Activated gamma-delta T cell treated with Interleukin-2 at 50 U/mL for 16 hours (primary cell): ENCODE measurements around the gene IGFBP7.

Experiments
- DNase-seq: peaks from one replicate; pipeline ENCODE4 v3.0.0-alpha.2; 2020

Gene IGFBP7

DNA sequence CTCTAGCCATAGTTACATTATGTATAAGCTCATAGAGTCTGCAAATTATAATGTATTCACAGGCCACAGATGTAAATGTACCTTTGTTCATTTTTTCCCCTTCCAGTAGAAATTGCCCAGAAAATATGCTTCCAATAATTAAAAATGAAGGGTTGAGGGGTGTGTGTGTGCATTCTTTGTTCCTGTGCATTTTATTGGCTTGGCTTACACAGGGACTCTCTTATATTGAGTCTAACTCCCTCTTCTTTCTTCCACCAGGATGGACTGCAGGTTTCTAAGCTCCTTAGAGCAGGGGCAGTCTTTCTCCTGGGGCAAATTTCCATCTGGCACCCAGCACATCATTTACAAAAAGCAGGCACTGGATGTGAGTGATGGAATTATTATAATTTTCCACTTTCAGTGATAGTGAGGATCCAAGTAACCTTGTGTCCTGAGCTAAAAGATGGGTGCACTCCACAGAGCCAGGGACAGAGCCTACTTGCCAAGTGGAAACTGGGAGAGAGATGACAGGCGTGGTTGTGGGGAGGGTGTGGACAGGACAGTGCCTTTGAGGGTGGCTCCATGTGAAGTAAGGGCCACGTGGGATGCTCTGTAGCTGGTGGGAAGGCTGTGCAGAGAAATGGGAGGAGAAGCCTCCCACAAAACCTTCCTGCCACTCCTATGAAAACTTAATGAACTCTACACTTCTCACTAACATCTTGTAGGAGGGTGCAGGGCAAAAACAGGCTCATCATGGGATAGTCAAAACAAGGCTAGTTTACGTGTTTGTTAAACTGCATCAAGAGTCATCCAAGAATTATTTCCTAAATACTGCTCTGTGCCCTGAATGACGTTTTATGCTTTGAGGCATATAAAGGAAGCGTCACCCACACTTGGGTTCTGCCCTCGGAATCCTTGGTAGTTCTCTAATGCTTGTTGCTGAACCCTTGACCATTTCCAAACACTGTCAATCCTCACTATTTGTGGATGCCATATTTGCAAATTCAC, 16.0 kb downstream of the IGFBP7 start:
- DNase-seq, result no peak

DNA sequence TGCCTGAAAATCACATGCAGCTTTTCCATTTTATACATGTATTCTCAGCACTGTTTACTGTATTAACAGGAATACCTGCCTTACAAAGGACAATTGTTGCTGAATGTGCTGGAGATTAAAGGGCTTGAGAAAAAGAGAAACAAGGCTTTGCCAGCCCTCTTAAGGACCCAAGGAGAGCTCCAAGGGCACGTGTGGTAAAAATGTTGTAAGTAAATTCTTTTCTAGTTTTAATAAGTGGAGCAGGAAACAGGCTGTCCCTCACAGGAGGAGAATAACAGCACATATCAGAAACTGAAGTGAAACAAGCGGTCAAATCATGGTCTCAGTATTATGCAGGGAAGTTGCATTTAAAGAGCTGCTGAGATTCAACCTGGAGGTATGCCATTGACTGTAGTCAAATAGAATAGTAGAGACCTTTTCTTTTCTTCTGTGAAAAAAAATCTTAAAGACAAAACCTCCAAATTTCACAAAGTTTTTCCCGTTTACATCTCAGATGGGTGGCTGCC, 18.5 kb downstream of the IGFBP7 start:
- no peak for DNase-seq

DNA sequence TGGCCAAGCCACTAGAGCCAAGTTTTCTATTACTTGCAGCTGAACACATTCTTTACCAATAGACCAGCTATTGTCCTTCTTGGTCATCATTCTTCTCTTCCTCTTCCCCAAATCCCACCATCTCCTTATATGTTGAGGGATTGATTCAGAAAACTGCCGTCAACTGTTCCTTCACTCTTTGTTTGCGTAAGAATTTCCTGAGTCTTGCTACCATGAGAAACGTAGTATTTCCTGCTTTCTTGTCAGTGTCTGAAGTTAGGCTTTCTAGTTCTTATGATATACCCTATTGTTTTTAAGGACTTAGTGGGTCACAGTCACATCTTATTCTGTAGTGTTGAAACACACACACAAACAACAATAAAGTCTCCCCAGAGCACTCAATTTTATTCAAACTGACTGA, 20.1 kb downstream of the IGFBP7 start:
- no peak for DNase-seq

DNA sequence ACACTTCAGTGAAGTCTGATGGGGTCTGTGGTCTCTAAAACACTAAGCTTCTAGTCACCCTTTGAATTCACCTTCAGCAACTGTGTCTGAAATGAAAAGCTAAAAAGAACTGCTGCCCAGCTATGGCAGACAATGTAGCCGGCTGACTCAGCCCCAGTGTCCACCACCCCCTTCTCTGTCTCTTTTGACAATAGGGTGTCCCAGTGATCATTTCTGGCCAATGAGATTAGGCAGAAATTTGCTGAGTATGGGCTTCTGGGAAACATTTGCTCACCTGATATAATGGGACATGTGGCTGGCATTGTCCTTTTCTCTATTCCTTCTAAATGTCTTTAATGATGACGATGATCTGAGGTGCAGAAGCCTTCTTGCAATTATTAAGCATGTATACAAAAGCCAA, 20.6 kb downstream of the IGFBP7 start:
- no peak for DNase-seq

DNA sequence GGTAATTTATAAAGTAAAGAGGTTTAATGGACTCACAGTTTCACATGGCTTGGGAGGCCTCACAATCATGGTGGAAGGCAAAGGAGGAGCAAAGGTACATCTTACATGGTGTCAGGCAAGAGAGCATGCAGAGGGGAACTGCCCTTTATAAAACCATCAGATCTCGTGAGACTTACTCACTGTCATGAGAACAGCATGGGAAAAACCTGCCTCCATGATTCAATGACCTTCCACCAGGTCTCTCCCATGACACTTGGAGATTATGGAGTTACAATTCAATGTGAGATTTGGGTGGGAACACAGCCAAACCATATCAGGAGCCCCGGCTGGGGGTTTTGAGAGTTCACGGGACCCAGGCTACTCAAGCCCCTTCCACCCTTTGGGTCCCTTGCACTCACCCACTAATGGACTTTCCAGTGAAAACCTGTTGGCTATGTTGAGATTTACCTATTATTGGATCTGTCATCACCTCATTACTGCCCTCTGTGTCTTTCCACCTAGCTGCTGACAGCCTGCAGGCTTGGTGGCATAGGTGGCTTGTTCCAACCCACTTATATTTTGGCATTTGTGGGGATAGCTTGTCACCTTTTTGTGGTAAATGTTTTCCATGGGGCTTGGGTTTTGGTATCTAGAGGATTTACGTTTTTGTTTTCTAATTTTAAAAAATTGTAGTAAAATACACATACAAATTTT, 24.0 kb downstream of the IGFBP7 start:
- no peak for DNase-seq

DNA sequence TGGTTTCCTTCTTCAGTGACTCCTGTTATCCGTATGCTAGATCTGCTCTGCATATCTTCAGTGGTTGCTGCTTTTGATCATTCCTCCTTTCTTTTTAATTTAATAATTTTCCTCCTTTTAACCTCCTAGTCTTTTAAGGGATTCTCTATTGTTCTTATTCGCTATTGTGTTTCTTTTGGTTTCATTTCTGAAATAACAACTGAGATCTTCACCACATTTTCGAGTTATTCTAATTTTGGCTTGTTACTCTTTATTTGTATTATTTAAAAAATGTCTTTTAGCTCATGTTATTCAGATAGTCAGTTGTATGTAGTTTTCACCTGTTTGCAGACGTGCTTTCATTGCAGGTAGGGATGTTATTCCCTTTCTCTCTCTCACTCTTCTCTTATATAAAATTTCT, 24.9 kb downstream of the IGFBP7 start:
- DNase-seq, result no peak

DNA sequence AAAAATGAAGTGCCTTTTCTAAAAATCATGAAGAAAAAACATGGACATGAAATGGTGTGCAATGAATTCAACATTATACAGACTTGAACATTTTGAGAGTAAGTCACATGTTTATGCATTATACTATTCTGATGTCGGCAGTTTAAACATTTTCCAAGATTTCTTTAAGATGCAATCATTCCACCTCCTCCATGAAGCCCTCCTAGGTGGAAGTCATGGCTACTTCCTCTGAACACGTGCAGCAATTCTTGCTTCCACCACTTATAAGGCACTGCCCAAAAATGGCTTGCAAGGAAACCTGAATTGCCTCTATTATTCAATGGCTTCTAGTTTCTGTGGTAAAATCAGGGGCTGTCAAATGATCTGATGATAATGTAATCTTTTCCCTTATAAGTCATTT, 25.8 kb downstream of the IGFBP7 start:
- no peak for DNase-seq

DNA sequence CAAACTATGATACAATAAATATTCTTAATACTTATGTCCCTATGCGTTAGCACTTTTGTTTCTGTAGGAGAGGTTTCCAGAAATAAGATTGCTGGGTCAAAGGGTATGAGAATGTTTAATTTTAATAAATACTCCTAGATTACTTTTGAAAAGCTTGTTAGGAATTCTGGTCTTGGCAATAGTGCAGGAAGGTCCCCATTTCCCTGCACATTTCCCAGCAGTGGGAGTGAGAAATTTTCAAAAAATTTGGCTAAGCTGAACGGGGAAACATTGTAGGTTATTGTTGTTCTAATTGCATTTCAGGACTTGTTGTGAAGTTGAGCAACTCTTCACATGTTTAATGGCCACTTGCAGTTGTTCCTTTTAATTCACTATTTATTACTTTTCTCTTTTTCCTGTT, 27.1 kb downstream of the IGFBP7 start:
- no peak for DNase-seq

DNA sequence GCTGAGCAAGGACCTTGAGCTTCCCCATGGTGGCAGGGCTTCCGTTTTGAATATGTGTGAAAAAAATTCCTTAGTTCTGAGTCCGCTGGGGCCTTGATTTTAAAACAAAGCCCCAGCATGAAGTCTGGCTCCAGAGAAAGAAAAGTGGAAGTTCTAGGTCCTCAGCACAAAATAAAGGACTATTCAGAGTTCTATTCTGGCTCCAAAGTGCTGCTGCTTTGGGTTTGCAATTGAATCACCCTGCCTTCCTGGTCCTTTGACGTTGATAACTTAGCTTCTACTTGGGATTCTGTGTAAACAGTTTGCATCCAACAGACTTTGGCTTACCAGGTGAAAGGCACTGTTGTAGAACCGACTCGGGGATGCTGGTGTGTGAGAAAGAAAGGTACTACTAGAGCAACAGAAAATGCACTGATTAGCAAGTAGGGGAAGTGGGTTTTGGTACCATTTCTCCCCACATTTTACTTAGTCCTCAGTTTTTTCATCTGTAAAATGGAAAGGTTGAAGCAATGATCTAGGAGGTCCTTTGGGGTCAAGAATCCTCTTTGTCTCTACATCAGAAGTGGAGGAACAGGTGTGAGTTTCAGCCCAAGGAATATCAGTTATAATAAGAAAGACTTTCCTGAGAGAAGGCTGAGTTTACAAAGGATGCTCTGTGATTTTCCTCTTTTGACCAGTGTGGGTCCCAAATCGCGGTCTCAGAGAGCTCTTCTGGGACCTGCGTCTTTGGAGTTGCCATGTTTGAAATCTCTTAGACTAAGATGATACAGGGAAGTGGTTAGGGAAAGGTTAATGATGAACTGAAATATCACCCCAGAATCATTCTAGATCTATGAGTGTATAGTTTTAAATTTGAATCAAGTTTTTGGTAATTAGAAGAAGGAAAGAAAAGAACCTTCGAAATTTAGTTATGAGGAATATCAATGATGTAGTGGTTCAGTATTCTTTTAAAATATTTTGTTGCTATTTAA, 28.2 kb downstream of the IGFBP7 start:
- DNase-seq, result no peak

DNA sequence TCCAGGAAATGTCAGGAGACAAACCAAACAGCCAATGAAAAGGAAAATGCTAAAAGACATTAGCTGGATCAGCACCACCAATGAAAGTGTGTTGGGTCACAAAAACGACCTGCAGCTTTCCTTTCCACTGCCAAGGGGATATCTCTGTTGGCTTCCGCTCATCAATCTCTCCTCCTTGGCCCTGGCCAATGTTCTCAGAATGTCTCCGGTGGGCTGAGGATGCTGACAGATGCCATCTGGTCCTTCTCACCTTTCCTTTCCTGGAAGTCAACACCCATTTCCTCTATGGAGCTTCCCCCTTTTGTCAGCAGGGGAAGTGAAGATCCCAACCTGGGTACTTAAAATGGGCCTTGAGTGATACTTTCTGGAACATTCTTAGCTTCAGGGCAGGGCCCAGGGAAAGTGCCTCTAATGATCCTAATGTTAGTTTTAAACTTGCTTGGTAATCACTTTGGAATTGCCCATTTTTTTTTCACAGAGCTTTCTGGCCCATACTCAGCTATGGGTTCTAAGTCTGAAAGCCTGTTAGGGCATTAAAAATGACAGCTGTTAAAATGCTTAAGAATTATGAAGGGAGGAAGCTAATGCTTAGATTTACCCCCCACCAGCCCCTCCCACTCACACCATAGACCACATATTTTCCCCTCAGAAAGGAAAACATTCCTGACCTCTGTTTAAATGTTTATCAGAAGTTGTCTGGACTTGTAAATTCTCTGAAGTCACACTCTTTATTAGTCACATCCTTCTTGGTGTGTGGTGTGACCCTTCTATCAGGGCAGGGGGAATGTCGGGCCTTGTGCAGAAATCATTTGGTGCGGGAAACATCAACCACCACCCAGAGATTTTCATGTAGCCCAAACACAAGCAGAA, 29.2 kb downstream of the IGFBP7 start:
- DNase-seq, result no peak

DNA sequence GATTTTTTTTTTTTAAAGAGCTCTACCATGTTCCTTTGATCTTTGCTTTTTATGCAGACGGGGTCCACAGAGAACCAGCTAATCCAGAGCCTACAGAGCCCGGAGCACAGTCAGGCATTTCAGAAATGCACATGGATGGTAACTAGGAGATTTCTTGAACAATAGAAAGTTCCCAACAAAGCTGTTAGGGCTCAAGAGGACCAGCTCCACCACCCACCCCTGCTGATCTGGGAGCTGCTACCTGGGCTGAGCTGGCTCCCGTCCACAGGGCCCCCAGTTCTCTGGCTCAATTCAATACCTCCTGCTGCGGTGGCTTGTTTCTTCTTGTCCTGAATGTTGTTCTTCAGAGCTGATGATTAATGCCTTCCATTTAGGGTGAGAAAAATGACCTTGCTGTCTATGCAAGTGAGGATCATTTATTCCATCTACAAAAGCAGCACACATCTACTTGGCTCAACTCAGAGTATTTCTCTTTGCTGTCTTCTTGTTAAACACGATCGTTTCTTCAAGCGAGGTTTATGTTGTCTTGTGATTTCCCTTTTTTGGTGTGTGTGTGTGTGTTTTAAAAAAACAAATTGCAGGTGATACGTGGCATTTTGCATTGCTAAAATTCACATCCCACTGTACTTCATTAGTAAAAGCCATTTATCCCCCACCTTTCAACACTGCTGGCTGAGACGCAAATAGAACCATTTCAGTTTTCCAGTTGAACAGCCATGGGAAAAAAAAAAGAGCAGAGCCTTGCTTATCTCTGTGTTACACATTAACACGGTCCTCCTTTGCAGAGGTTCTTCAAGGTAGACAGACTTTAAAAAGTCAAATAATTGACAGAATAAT, 31.3 kb downstream of the IGFBP7 start:
- no peak for DNase-seq

DNA sequence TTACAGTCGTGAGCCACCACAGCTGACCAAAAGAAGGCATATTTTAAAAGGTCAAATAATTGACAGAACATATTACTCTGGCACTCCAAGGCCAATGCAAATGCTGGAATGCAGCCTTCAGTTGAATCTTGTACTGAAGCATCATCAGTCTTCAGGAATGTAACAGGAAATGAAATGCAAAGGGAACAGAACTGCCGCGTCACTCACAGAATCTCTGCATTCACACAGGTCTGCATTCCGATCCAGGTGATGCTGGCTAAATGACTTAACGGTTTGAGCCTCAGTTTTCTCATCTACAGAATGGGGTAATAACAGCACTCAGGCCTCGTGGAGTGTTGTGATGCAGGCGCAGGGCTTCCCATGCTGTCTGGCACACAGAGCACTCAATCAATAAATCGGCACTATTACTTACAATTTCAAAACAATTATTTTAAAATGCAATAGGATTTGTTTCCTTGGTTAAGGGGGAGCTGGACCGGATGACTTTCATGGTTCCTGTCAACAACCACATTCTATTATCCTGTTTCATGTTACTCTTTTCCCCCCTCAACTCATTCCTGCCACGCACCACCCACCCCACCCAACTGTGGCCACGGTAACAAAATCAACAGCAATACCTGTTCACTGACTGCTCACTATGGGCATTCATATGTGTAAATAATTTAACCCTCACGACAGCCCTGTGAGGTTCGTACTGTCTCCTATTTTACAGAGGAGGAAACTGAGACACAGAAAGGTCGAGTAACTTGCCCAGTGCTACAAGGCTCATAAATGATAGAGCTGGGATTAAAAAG, 32.4 kb downstream of the IGFBP7 start:
- DNase-seq, result no peak

DNA sequence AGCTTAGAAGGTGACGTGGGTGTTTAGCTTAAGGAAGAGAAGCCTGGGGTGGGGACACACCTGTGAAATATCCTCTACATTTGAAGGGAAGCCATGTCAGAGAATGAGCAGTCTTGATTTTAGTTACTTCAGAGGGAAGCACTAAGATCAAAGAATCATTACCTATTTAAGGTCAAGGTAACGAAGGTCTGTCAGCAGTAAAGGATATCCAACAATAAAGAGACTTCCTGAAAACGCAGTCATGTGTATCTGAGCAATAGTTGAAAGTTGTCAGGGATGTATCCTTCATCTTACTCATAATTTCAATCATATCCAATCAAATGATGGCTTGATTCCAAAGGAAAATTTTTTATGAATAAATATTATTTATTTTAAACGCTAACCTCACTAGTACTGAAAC, 33.5 kb downstream of the IGFBP7 start:
- DNase-seq, result no peak

DNA sequence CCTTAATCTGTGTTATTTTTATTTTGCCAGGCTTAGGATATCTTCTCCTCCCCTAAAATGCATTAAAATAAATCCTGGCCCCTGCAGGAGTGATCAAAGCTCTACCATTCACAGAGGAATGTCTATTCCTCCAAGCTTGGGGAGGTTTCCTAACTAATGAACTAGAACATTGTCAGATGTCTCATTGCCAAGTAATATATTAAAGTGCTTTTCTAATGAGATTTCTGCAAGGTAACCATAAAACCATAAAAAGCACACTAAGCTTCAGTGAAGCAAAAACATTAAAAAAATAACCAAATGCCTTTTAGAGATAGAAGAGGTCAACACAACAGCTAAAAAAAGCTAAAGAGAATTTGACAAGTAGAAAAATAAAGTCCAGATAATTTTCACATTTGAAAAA, 34.8 kb downstream of the IGFBP7 start:
- DNase-seq, result no peak

DNA sequence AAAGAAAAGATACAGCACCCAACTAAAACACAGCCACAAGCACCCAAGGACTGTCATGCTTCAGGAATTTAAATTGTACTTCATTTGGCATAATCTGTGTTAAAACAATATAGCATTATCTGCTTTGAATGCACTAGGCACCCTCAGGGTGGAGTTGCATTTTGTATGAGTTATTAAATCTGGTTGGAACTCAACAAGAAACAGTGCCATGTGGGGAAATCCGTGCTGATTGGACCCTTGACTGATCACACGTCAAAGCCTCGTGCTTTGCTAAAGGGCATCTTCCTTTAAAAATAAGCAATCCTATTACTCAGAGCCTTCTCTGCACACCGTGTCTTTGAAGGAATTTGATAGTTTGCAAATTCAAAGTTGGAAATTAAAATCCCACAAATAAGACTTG, 35.4 kb downstream of the IGFBP7 start:
- no peak for DNase-seq

DNA sequence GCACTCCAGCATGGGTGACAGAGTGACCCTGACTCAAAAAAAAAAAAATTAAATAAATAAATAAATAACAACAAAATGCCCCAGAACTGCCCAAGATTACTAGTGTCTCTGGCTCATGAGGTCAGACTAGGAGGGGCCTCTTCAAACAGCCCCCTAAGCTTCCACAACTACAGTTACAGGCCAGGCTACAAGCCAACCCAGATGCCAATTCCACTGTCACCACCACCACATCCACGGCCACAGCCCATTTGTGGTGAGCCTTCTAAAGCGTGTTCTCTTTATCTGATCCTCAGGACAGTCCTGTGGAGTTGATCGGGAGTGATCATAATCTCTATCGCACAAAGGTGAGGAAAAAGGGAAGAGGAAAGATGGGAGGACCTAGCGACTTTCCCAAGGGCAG, 36.6 kb downstream of the IGFBP7 start:
- DNase-seq, result no peak

DNA sequence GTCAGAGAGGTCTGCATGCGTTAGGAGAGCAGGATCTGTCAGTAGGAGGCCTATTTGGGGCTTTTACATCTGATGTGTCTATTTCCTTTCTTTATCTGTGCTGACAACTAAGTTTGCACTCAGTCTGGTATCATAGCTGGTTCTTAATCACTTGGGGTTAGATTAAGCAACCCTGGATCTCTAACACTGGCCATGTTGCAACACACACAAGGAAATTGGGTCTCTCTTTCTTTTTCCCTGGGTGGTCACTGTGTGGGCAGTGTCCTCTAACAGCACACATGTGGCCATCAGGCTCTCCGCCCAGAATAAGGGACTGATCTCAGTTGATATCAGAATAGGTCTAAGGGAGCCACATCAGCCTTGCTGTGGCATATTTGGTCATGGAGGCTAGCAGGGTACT, 38.9 kb downstream of the IGFBP7 start:
- DNase-seq, result no peak

DNA sequence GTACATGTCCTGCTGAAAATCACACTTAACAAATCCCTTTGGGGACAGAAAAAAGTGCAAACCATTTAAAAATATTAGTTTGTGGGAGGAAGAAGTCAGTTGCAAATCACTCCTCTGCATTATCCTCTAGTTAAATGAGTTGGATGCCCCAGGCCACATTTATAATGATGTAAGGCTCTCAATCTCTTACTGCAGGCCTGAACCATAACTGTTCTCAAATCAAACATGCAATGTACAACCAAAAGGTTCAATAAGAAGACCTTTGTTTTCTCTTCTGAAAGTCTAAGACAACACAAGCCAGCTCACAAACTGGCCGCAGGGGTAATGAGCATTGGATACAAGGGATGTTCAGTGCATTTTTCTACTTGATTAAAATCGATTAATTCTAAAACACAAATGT, 39.7 kb downstream of the IGFBP7 start:
- DNase-seq, result no peak

DNA sequence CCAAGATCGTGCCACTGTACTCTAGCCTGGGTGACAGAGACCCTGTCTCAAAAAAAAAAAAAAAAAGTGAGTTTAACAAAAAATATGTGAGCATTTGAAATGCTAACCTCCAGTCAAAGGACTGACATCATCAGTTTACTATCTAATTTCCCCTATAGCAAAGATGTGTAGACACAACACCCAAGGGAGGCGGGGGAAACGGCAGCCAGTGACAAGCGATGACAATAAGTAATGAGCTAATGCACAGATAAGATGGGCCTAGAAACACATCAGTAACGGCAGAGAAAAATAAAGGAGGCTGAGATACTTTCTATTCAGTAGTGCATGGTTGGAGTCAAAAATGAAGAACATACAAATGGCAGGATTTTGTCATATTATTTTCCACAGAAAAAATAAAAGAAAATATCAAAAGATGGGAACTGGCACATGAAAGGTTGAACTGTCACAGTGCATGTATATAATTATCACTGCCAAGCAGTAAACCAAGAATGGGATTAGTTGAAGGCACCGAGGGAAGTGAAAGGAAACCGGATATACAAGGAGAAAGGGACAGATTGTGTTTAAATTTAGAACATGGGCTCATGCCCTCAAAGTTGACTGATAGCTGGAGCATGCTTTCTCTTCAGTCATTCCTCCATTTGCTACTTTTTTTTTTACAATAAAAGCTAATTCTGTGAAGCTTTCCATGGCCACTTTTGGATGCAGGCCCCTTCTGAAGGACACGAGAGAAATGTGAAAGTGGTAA, 41.8 kb downstream of the IGFBP7 start:
- DNase-seq, result no peak
